Measurements from ENCODE around the gene ECE2.

ECE2 gene

DNA sequence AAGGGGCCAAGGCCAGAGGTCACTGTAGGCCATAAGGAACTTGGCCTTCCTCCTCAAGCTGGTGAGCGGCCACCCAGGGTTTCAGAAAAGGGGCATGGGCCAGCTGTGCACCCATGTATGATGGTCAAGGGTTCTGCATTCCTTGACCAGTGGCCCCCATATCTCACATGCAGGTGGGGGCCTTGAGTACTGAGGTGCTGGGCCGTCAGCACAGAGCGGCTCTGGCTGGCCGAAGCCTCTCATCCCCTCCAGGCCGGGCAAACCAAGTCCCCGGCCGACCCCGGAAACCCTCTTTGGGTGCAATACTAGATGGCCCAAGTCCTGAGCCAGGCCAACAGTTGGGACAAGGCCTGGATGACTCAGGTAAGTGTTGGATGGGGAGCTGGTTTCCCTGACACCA lies 36.6 kb upstream of the ECE2 start:
- DNase-seq: no peak
- in situ Hi-C loops (cut with HindIII; ENCODE audit: low pct_ligation_motif_present, low pct_unique_long_range_greater_than_20kb, low sequenced_read_pairs): no loop called here

DNA sequence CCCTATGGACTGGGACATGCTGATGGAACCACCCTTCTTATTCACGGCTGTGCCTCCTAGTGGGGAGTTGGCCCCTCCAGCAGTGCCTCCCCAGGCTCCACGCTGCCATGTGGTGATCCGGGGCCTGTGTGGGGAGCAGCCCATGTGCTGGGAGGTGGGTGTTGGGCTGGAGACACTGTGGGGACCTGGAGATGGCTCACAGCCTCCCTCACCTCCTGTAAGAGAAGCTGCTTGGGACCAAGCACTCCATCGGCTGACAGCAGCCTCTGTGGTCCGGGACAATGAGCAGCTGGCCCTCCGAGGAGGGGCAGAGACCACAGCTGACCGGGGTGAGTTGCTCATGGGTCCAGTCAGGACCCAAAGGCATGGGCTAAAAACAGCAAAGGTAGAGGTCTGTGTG lies 36.1 kb upstream of the ECE2 start:
- DNase-seq: no peak
- in situ Hi-C loops (cut with HindIII; ENCODE audit: low pct_ligation_motif_present, low pct_unique_long_range_greater_than_20kb, low sequenced_read_pairs): no loop called here

DNA sequence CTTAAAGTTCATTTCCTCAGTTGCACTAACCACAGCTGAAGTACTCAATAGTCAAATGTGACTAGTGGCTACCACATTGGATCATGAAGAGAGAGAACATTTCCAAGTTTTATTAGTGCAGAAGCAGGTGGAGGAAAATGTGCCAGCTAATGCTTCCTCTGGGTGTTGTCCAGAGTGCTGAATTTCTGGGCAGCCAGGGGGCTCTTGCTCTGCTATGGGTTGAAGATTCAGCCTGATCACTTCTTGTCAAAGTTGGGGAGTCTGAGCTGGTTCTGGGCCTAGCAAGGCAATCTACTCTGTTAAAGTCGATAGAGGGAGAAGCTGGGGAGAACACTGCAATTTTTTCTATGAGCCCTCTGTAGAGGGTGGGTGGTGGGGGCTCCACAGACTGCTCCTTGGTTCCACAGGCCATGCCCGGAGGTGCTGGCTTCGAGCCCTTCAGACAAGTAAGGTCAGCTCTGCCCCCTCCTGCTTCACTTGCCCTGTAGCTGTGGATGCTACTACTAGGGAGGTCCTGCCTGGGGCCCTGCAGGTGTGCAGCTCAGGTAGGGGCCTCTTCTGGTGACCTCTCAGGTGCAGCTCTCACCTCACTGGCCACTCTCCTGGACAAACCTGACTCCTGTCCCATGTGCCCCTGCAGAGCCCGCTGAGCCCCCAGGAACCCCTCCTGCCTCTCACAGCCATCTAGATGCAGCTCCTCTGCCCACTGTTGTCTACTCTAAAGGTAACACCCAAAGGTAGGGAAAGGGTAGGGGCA lies 35.3 kb upstream of the ECE2 start:
- peak; percentile 50 for DNase-seq
- in situ Hi-C loops (cut with HindIII; ENCODE audit: low pct_ligation_motif_present, low pct_unique_long_range_greater_than_20kb, low sequenced_read_pairs): no loop called here

DNA sequence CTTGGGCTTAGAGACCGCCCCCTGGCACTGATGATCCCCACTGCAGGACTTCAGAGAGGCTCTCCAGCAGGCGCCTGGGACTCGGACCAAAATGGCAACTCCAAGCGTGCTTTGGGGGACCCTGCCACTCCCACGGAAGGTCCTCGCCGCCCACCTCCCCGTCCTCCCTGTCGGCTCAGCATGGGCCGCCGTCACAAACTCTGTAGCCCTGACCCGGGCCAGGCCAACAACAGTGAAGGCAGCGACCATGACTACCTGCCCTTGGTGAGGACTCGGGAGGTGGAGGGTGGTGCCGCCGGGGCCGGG lies 34.7 kb upstream of the ECE2 start:
- no peak for DNase-seq
- in situ Hi-C loops (cut with HindIII; ENCODE audit: low pct_ligation_motif_present, low pct_unique_long_range_greater_than_20kb, low sequenced_read_pairs): no loop called here

DNA sequence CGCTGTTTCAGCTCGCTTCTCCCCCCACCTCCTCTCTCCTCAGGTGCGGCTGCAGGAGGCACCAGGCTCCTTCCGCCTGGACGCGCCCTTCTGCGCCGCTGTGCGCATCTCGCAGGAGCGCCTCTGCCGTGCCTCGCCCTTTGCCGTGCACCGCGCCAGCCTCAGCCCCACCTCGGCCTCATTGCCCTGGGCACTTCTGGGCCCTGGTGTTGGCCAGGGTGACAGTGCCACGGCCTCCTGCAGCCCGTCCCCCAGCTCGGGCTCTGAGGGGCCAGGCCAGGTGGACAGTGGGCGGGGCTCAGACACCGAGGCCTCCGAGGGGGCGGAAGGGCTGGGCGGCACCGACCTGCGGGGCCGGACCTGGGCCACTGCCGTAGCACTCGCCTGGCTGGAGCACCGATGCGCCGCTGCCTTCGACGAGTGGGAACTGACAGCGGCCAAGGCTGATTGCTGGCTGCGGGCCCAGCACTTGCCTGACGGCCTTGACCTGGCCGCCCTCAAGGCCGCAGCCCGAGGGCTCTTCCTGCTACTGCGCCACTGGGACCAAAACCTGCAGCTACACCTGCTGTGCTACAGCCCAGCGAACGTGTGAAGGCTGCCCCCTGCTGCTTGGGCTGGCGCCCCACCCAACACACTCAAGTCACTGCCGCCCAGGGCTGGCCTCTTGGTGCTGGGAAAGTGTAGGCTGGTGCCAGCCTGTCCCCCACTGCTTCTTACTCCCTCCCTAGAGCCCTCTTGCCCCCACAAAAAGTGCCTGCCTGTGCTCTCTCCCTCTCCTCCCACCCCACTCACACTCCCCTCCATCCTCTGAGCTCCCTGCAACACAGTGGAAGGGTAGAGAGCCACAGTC lies 34.1 kb upstream of the ECE2 start:
- DNase-seq: no peak

DNA sequence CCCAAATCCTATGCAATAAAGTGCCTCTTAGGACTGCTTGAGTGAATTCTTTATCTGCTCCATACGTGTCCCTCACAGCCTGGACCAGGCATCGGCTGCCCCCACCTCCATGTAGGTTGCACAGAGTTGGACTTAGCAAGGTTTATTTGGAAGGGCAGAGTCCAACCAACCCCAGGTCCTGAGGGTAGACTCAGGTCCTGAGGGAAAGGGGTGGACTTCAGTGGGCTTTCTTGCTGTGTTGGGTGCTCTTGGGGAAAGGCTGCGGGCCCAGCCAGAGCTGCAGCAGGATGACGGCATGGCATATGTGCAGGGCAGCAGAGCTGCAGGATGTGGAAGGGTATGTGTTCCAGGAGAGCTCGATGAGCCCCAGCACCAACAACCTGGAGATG lies 33.5 kb upstream of the ECE2 start:
- in situ Hi-C loops (cut with HindIII; ENCODE audit: low pct_ligation_motif_present, low pct_unique_long_range_greater_than_20kb, low sequenced_read_pairs): no loop called here
- no peak for DNase-seq

More for the DNA sequence above, 34.1 kb upstream of the ECE2 start:
- in situ Hi-C loops (cut with HindIII; ENCODE audit: low pct_ligation_motif_present, low pct_unique_long_range_greater_than_20kb, low sequenced_read_pairs): no loop called here

DNA sequence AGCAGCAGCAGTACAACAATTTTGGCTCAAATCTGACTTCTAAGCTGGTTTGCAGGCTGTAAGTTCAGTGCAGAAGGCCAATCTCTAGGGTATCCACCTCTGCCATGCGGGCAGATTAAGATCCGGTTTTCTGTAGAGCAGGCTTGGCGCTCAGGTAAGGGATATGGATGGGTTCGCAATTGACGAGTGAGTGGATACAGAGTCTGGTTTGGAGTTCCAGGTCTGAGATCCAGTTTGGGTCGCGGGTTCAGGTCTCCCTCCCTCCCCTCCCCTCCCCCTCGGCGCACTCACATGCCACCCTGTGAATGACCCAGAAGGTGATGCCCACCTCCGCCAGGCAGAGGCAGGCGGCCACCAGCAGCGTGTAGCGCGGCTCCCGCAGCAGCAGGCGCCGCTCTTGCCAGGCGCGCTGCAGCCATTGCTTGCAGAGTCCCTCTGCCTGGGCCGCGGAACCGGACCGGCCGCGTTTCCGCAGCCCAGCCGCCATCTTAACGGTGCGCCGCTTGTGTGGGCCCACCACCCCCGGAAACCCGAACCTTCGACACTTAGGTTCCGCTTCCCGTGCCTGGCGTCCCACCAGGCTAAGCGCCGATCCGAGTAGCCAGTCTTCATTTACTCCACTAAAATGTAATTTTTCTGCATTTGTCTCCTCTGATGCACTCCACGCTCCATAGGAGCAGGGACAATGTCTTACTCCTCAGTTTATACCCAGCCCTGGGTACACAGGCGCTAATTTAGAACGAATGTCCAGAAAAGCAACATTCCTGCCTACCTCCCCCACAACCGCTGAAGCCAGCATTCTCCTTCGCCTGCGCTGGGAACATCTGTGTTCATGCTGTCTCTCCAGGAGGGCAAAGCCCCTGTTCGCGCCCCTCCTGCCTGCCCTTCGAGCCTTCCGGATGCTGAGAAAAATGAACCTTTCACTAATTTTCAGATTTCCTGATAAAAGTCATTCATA lies 27.1 kb upstream of the ECE2 start, which contains the start of gene ALG3:
ALG3 (minus strand) TSS at position 509 of the 958 bp plus-strand sequence; CDS start at position 487, 22 bp downstream.
- peak; percentile 81 for DNase-seq
- in situ Hi-C loops (cut with HindIII; ENCODE audit: low pct_ligation_motif_present, low pct_unique_long_range_greater_than_20kb, low sequenced_read_pairs): no loop called here

DNA sequence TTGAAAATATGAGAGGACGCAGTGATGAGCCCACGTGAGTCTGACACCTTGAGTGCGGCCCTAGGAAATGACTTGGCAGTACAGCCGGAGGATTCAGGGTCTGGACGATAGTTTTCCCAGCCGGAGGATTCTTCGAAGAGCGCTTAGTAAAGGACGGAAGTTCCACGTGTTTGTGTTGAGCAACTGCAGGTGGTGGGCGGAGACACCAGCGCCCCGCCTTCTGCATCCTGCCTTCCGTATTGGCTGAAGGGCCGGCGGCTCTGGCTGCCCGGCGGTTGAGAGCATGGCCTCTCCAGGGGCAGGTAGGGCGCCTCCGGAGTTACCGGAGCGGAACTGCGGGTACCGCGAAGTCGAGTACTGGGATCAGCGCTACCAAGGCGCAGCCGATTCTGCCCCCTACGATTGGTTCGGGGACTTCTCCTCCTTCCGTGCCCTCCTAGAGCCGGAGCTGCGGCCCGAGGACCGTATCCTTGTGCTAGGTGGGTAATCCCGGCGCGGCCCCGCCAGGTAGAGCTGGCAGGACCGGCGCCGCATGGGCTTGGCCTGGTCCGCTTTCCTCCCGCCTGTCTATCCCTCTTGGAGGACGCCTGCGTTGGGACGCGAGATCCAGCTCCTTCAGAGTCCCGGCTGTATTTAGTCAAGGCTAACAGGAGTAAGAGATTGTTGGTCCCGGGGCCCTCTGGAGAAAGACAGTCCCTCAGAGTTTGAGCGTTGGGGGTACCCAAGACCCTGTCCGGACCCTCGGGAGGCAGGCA lies 26.2 kb upstream of the ECE2 start, which contains the start of gene EEF1AKMT4:
EEF1AKMT4 (plus strand) TSS at position 261 of the 755 bp plus-strand sequence; CDS start at position 284, 23 bp downstream.
- peak; percentile 94 for DNase-seq
- in situ Hi-C loops (cut with HindIII; ENCODE audit: low pct_ligation_motif_present, low pct_unique_long_range_greater_than_20kb, low sequenced_read_pairs): no loop called here

DNA sequence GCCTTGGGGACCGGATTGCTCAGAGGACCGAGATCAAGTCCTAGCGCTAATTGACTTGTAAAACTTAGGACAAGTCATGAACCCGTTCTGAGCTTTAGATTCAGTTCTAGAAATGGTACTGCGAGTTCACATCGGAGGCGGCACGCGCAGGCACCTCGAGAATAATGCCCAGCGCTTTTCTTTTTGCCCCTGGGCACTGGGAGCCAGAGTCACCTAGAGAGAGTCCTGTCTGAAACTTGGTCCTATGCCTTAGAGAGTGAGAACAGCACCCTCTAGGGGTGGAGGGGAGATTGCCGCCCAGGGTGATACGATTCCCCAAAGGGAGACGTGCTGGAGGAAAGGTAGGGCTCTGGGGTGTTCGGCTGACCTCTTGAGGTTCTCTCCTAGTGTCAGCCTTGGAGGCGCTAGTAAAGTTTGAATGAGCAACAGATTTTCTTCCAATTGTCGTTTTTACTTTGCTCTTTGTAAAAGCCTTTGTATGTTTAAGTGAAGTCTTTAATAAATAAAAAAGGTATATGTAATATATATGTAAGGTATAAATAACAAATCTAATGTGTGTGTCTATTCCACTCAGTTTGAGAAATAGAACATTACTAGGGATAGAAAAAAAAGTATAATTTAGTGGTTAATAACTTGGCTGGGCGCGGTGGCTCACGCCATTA lies 25.5 kb upstream of the ECE2 start:
- DNase-seq: peak; percentile 90
- in situ Hi-C loops (cut with HindIII; ENCODE audit: low pct_ligation_motif_present, low pct_unique_long_range_greater_than_20kb, low sequenced_read_pairs): no loop called here

DNA sequence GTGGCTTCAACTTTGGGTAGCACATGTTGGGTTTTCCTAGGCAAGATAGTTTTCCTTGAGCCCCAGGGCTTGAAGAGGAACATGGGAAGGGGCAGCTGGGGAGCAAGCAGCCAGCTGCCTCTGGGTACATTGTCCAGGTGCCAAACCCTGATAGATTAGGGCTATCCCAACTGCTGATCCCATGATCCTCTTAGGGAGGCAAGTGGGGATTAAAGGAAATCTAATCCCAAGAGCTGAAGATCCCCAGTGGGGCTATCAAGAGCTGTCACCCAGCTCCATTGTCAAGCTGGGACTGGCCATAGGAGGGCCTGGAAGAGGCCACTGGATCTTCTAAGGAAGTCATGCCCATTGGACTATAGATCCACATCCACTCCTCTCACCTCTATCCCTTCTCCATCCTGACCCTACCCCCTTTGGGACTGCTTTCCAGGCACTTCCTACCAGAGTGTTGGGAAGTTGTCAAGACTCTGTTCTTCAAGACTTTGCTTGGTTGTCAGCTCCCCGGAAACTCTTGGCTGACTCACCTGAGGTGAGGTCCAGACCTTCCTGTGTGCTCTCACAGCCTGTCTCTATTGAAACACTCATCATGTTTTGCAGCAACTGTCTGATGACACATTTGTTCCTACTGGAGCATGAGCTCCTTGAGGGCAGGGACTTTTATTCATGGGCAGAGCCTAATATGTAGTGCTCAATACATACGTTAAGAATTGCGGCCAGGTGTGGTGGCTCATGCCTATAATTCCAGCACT lies 20.4 kb upstream of the ECE2 start:
- in situ Hi-C loops (cut with HindIII; ENCODE audit: low pct_ligation_motif_present, low pct_unique_long_range_greater_than_20kb, low sequenced_read_pairs): no loop called here
- DNase-seq: no peak

DNA sequence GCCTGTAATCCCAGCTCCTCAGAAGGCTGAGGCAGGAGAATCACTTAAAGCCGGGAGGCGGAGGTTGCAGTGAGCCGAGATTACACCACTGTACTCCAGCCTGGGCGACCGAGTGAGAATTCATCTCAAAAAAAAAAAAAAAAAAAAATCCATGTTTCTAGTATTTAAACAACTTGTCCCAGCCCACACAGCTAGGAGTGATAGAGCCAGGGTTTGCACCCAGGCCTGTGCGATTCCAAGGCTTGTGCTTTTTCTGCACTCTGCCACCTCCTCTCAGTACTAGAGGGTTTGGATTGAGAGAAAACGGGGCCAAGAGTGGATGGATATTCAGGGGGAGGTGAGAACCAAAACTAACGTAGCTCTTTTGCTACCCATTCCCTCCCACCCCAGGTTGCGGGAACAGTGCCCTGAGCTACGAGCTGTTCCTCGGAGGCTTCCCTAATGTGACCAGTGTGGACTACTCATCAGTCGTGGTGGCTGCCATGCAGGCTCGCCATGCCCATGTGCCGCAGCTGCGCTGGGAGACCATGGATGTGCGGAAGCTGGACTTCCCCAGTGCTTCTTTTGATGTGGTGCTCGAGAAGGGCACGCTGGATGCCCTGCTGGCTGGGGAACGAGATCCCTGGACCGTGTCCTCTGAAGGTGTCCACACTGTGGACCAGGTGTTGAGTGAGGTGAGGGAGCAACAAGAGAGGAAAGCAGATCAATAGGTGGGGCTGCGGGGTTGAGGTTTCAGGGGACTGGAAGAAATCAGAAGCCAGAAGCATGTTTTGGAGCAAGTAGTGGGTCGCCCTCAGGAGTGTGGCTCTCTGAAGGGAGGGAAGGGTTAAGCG lies 18.5 kb upstream of the ECE2 start:
- no peak for DNase-seq
- in situ Hi-C loops (cut with HindIII; ENCODE audit: low pct_ligation_motif_present, low pct_unique_long_range_greater_than_20kb, low sequenced_read_pairs): no loop called here

DNA sequence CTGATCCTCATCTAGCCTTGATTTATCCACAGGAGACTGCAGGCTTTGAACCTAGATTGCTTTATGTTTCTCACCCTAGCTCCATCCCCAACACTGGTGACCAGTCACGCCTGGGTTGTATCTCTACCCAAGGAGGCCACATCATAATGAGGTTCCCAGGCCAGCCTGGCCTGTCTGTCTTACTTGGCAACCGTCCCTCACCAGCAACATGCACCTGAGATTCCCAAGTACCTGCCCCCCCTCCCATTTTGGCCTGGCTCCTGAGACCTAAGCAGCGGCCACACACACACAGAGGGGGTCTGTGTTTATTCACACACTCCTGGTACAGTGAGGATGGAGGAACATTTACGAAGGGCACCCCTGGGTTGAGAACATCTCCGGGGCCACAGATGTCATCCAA lies 16.9 kb upstream of the ECE2 start:
- no peak for DNase-seq
- in situ Hi-C loops (cut with HindIII; ENCODE audit: low pct_ligation_motif_present, low pct_unique_long_range_greater_than_20kb, low sequenced_read_pairs): no loop called here

DNA sequence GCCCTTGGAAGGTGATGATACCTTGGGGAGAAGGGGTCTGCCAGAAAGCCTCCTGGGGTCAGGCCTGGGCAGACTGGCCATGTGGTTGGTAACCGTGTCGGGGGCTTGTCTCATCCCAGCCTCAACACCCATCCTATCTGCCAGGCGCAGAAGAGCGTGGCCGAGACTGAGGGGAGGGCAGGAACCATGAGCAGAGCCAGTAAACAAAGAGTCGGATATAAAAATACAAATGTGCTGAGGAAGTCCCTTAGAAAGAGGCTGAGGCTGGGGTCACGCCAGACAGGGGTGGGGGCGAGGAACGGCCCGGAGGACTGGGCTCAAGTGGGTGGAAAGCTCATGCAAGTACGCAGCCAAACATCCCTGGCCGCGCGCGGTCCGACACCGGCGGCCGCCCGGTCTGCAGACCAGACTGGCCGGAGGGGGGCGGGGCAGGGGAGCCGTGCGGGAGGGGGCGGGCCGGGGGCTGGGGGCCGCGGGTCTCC lies 16.4 kb upstream of the ECE2 start:
- in situ Hi-C loops (cut with HindIII; ENCODE audit: low pct_ligation_motif_present, low pct_unique_long_range_greater_than_20kb, low sequenced_read_pairs): no loop called here
- no peak for DNase-seq

DNA sequence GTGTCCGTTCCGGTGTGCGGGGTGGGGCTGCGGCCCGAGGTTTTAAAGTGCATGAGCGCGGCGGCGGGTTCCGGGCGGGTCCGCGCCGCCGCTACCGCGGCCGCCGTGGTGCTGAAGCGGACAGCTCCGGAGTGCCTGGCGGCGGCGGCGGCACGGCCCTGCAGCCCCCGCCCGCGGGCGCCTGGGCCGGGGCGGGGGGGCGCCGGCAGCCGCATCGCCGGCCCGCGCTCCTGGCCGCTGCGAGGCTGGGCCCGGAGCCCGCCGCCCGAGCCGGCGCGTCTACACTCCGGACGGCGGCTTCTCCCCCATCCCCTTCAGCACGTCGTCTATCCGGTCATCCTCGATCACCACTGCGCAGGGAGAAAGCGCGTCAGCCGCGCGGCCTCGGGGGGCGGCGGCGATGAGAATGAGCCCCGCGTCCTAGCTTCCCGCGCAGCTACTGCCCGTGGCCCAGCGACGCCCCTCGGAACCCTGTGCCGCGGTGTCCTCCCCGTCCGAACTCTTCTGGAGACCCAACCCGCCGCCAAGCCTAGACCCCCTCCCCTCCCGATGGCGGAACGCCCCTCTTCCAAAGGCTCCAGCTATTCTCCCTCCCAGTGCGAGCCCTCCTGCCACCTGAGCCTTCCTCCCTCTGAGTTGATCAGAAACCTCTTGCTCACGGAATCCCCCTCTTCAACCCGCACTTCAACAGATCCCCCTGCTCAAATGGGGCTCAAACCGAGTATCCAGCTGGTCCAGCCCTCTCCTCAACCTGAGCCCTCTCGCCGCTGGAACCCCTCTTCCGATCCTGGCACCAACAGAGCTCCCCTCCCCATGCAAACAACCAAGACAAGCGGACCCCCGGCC lies 15.7 kb upstream of the ECE2 start:
- DNase-seq: peak; percentile 39
- in situ Hi-C loops (cut with HindIII; ENCODE audit: low pct_ligation_motif_present, low pct_unique_long_range_greater_than_20kb, low sequenced_read_pairs): no loop called here

DNA sequence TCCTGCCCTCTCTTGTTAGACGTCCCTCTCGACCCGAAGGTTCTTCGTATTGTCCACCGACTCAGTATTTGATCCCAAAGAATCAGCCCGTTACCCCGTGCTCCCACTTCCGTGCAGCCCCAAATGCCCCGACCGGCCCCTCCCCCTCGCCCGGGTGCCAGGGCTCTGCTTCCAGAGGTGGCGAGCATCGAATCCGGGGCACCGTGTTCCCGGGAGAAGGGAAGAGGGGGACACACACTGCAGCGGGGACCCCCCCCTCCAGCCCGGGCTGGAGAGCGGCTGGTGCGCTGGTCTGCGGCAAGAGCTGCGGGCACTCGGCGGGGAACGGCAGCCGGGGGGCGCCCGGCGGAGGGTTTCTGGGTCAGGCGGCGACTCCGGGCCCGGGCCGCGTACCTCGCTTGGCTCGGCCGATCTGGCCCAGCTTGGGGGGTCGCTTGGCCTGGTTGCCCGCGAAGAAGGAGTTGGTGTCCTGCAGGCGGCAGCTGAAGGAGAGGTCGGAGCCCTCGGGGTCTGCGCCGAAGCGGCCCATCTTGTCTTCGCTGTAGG lies 15.0 kb upstream of the ECE2 start:
- in situ Hi-C loops (cut with HindIII; ENCODE audit: low pct_ligation_motif_present, low pct_unique_long_range_greater_than_20kb, low sequenced_read_pairs): no loop called here
- no peak for DNase-seq

Data from ACHN (cell line).